Measurements from ENCODE around the gene PDE1A.
"Not testable (repeated sequence)": the region's sequence is repeated elsewhere in the genome, so short reads cannot be mapped to it uniquely, and the experiment has no call there.

PDE1A gene

GRCh38 chr2:182300608-182301007, 126.2 kb downstream of the PDE1A start:
- Histone ChIP-seq H3K27me3 (ENCODE audit: control insufficient read depth in 2 of 2, insufficient read depth in 2 of 2, low read length in 2 of 2) (no peaks in the 10 kb centered on the region), H3K27ac (ENCODE audit: low read depth in 2 of 2, low read length in 2 of 2) (no peak overlapping the region), H3K9me3 (ENCODE audit: control insufficient read depth in 2 of 2, low read length in 2 of 2) (no peaks in the 10 kb centered on the region), H3K4me3 (ENCODE audit: low read length in 2 of 2) (no peak overlapping the region), H3K4me1 (ENCODE audit: control insufficient read depth in 2 of 2, insufficient read depth in 2 of 2, low read length in 2 of 2) (no peaks in the 10 kb centered on the region), H3K9ac (ENCODE audit: low read depth in 1 of 2, low read length in 2 of 2) (no peak overlapping the region), H3K36me3 (ENCODE audit: control insufficient read depth in 2 of 2, insufficient read depth in 2 of 2, low read length in 2 of 2) (no peaks in the 10 kb centered on the region)

DNA sequence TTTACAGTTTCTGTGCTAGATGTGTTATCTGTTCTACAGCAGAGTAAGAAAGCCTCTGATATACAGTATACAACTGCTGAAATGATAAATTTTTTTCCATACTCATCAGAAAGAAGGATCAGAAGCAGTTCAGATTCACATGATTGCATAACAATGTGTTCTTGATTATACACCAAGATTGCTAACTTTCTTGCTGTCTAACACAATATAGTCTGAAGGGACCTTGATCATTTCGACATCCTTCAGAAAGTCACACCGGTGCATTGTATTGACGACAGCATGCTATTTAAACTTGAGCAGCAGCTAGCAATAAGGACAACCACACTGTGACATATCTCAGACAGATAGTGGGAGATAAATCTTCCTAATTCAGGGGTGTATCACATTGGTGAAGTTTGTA, 127.2 kb downstream of the PDE1A start:
- Histone ChIP-seq H3K4me1 (ENCODE audit: control insufficient read depth in 2 of 2, insufficient read depth in 2 of 2, low read length in 2 of 2) (no peaks in the 10 kb centered on the region), H3K9me3 (ENCODE audit: control insufficient read depth in 2 of 2, low read length in 2 of 2) (no peaks in the 10 kb centered on the region), H3K9ac (ENCODE audit: low read depth in 1 of 2, low read length in 2 of 2) (no peak overlapping the region), H3K36me3 (ENCODE audit: control insufficient read depth in 2 of 2, insufficient read depth in 2 of 2, low read length in 2 of 2) (no peaks in the 10 kb centered on the region), H3K27ac (ENCODE audit: low read depth in 2 of 2, low read length in 2 of 2) (no peak overlapping the region), H3K27me3 (ENCODE audit: control insufficient read depth in 2 of 2, insufficient read depth in 2 of 2, low read length in 2 of 2) (no peaks in the 10 kb centered on the region), H3K4me3 (ENCODE audit: low read length in 2 of 2) (no peak overlapping the region)

GRCh38 chr2:182298456-182298855, 128.4 kb downstream of the PDE1A start:
- Histone ChIP-seq H3K9ac (ENCODE audit: low read depth in 1 of 2, low read length in 2 of 2) (no peak overlapping the region), H3K4me1 (ENCODE audit: control insufficient read depth in 2 of 2, insufficient read depth in 2 of 2, low read length in 2 of 2) (no peaks in the 10 kb centered on the region), H3K27me3 (ENCODE audit: control insufficient read depth in 2 of 2, insufficient read depth in 2 of 2, low read length in 2 of 2) (no peaks in the 10 kb centered on the region), H3K27ac (ENCODE audit: low read depth in 2 of 2, low read length in 2 of 2) (no peak overlapping the region), H3K36me3 (ENCODE audit: control insufficient read depth in 2 of 2, insufficient read depth in 2 of 2, low read length in 2 of 2) (no peaks in the 10 kb centered on the region), H3K9me3 (ENCODE audit: control insufficient read depth in 2 of 2, low read length in 2 of 2) (no peaks in the 10 kb centered on the region), H3K4me3 (ENCODE audit: low read length in 2 of 2) (no peak overlapping the region)

DNA sequence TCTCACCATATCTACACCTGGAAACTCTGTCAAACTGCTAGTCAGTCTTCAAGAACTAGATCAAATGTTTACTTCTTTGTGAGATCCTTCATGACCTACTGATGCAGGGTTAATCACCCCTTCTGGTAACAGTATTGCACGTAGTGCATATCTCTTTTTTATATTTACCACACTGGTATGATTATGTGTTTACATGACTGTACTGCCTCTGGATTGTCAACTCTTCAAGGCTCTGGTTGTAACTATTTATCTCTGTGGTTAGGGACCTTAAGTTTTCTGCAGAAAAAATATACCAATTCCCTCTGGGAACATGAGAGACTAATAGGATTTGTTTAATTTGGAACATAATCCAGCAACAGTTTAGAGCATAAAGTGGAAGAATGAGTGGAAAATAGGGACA, 135.5 kb downstream of the PDE1A start:
- Histone ChIP-seq H3K27ac (ENCODE audit: low read depth in 2 of 2, low read length in 2 of 2) (no peak overlapping the region), H3K27me3 (ENCODE audit: control insufficient read depth in 2 of 2, insufficient read depth in 2 of 2, low read length in 2 of 2) (no peaks in the 10 kb centered on the region), H3K4me1 (ENCODE audit: control insufficient read depth in 2 of 2, insufficient read depth in 2 of 2, low read length in 2 of 2) (no peaks in the 10 kb centered on the region), H3K9me3 (ENCODE audit: control insufficient read depth in 2 of 2, low read length in 2 of 2) (no peaks in the 10 kb centered on the region), H3K4me3 (ENCODE audit: low read length in 2 of 2) (no peak overlapping the region), H3K9ac (ENCODE audit: low read depth in 1 of 2, low read length in 2 of 2) (no peak overlapping the region), H3K36me3 (ENCODE audit: control insufficient read depth in 2 of 2, insufficient read depth in 2 of 2, low read length in 2 of 2) (no peaks in the 10 kb centered on the region)

- no peaks in the 10 kb centered on the region for H3K27me3 ChIP-seq (ENCODE audit: control insufficient read depth in 2 of 2, insufficient read depth in 2 of 2, low read length in 2 of 2)
- no peaks in the 10 kb centered on the region for H3K4me1 ChIP-seq (ENCODE audit: control insufficient read depth in 2 of 2, insufficient read depth in 2 of 2, low read length in 2 of 2)
- no peak overlapping the region for H3K27ac ChIP-seq (ENCODE audit: low read depth in 2 of 2, low read length in 2 of 2)
- no peak overlapping the region for H3K9ac ChIP-seq (ENCODE audit: low read depth in 1 of 2, low read length in 2 of 2)
- no peak overlapping the region for H3K4me3 ChIP-seq (ENCODE audit: low read length in 2 of 2)
- no peaks in the 10 kb centered on the region for H3K36me3 ChIP-seq (ENCODE audit: control insufficient read depth in 2 of 2, insufficient read depth in 2 of 2, low read length in 2 of 2)
- H3K9me3 ChIP-seq (ENCODE audit: control insufficient read depth in 2 of 2, low read length in 2 of 2): no peaks in the 10 kb centered on the region
Measured at GRCh38 chr2:182283512-182283911, 143.3 kb downstream of the PDE1A start.

GRCh38 chr2:182281276-182281675, 145.6 kb downstream of the PDE1A start:
- Histone ChIP-seq H3K27me3 (ENCODE audit: control insufficient read depth in 2 of 2, insufficient read depth in 2 of 2, low read length in 2 of 2) (no peaks in the 10 kb centered on the region), H3K4me3 (ENCODE audit: low read length in 2 of 2) (no peak overlapping the region), H3K9ac (ENCODE audit: low read depth in 1 of 2, low read length in 2 of 2) (no peak overlapping the region), H3K36me3 (ENCODE audit: control insufficient read depth in 2 of 2, insufficient read depth in 2 of 2, low read length in 2 of 2) (no peaks in the 10 kb centered on the region), H3K9me3 (ENCODE audit: control insufficient read depth in 2 of 2, low read length in 2 of 2) (peaks cover 4 to 6% of the 10 kb centered on the region in 2 donors), H3K27ac (ENCODE audit: low read depth in 2 of 2, low read length in 2 of 2) (no peak overlapping the region), H3K4me1 (ENCODE audit: control insufficient read depth in 2 of 2, insufficient read depth in 2 of 2, low read length in 2 of 2) (no peaks in the 10 kb centered on the region)

DNA sequence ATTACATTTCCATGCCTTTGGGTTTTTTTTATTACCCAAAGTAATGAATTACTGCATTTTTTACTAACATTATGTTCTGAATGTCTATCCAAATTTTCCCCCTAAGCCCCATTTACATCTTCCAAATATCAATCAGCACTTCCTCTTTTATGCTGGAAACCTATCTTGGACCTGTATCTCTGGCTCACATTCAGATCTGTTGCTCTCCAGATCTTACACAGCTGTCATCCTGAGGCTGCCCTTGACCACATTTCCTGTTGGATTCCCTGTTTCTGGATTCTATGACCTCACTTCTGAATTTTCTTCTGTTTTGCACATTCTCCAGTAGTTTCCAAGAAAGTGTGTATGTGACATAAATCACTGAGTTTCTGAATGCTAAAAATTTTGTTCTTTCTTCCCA, 146.7 kb downstream of the PDE1A start:
- Histone ChIP-seq H3K9me3 (ENCODE audit: control insufficient read depth in 2 of 2, low read length in 2 of 2) (peaks cover 4 to 6% of the 10 kb centered on the region in 2 donors), H3K4me3 (ENCODE audit: low read length in 2 of 2) (no peak overlapping the region), H3K36me3 (ENCODE audit: control insufficient read depth in 2 of 2, insufficient read depth in 2 of 2, low read length in 2 of 2) (no peaks in the 10 kb centered on the region), H3K4me1 (ENCODE audit: control insufficient read depth in 2 of 2, insufficient read depth in 2 of 2, low read length in 2 of 2) (no peaks in the 10 kb centered on the region), H3K27me3 (ENCODE audit: control insufficient read depth in 2 of 2, insufficient read depth in 2 of 2, low read length in 2 of 2) (no peaks in the 10 kb centered on the region), H3K9ac (ENCODE audit: low read depth in 1 of 2, low read length in 2 of 2) (no peak overlapping the region), H3K27ac (ENCODE audit: low read depth in 2 of 2, low read length in 2 of 2) (no peak overlapping the region)

DNA sequence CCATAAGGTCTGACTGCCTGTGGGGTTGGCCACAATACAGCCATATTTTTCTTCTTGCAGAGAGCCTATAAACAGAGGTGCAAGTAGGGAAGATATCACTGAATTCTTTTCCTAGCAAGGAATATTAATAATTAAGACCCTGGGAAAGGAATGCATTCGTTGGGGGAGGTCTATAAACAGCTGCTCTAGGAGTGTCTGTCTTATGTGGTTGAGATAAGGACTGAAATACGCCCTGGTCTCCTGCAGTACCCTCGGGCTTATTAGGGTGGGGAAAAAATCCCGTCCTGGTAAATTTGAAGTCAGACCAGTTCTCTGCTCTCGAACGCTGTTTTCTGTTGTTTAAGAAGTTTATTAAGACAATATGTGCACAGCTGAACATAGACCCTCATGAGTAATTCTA, 150.2 kb downstream of the PDE1A start:
- not testable (repeated sequence) for H3K9me3 ChIP-seq (ENCODE audit: control insufficient read depth in 2 of 2, low read length in 2 of 2); H3K27ac ChIP-seq (ENCODE audit: low read depth in 2 of 2, low read length in 2 of 2); H3K27me3 ChIP-seq (ENCODE audit: control insufficient read depth in 2 of 2, insufficient read depth in 2 of 2, low read length in 2 of 2); H3K36me3 ChIP-seq (ENCODE audit: control insufficient read depth in 2 of 2, insufficient read depth in 2 of 2, low read length in 2 of 2); H3K9ac ChIP-seq (ENCODE audit: low read depth in 1 of 2, low read length in 2 of 2); H3K4me1 ChIP-seq (ENCODE audit: control insufficient read depth in 2 of 2, insufficient read depth in 2 of 2, low read length in 2 of 2); H3K4me3 ChIP-seq (ENCODE audit: low read length in 2 of 2)

- no peak overlapping the region for H3K27ac ChIP-seq (ENCODE audit: low read depth in 2 of 2, low read length in 2 of 2)
- no peaks in the 10 kb centered on the region for H3K36me3 ChIP-seq (ENCODE audit: control insufficient read depth in 2 of 2, insufficient read depth in 2 of 2, low read length in 2 of 2)
- no peaks in the 10 kb centered on the region for H3K4me1 ChIP-seq (ENCODE audit: control insufficient read depth in 2 of 2, insufficient read depth in 2 of 2, low read length in 2 of 2)
- H3K9me3 ChIP-seq (ENCODE audit: control insufficient read depth in 2 of 2, low read length in 2 of 2): no peaks in the 10 kb centered on the region
- no peaks in the 10 kb centered on the region for H3K27me3 ChIP-seq (ENCODE audit: control insufficient read depth in 2 of 2, insufficient read depth in 2 of 2, low read length in 2 of 2)
- no peak overlapping the region for H3K4me3 ChIP-seq (ENCODE audit: low read length in 2 of 2)
- no peak overlapping the region for H3K9ac ChIP-seq (ENCODE audit: low read depth in 1 of 2, low read length in 2 of 2)
Measured at GRCh38 chr2:182267971-182268370, 158.9 kb downstream of the PDE1A start.

- no peaks in the 10 kb centered on the region for H3K27me3 ChIP-seq (ENCODE audit: control insufficient read depth in 2 of 2, insufficient read depth in 2 of 2, low read length in 2 of 2)
- H3K9ac ChIP-seq (ENCODE audit: low read depth in 1 of 2, low read length in 2 of 2): no peak overlapping the region
- H3K27ac ChIP-seq (ENCODE audit: low read depth in 2 of 2, low read length in 2 of 2): no peak overlapping the region
- no peaks in the 10 kb centered on the region for H3K36me3 ChIP-seq (ENCODE audit: control insufficient read depth in 2 of 2, insufficient read depth in 2 of 2, low read length in 2 of 2)
- H3K4me3 ChIP-seq (ENCODE audit: low read length in 2 of 2): no peak overlapping the region
- H3K4me1 ChIP-seq (ENCODE audit: control insufficient read depth in 2 of 2, insufficient read depth in 2 of 2, low read length in 2 of 2): no peaks in the 10 kb centered on the region
- H3K9me3 ChIP-seq (ENCODE audit: control insufficient read depth in 2 of 2, low read length in 2 of 2): no peaks in the 10 kb centered on the region
Measured at GRCh38 chr2:182266909-182267308, 159.9 kb downstream of the PDE1A start.

GRCh38 chr2:182265718-182266117, 161.1 kb downstream of the PDE1A start:
- no peaks in the 10 kb centered on the region for H3K4me1 ChIP-seq (ENCODE audit: control insufficient read depth in 2 of 2, insufficient read depth in 2 of 2, low read length in 2 of 2)

More at GRCh38 chr2:182265718-182266117, 161.1 kb downstream of the PDE1A start:
- H3K36me3 ChIP-seq (ENCODE audit: control insufficient read depth in 2 of 2, insufficient read depth in 2 of 2, low read length in 2 of 2): no peaks in the 10 kb centered on the region
- no peaks in the 10 kb centered on the region for H3K9me3 ChIP-seq (ENCODE audit: control insufficient read depth in 2 of 2, low read length in 2 of 2)
- H3K4me3 ChIP-seq (ENCODE audit: low read length in 2 of 2): no peak overlapping the region
- H3K9ac ChIP-seq (ENCODE audit: low read depth in 1 of 2, low read length in 2 of 2): no peak overlapping the region
- no peak overlapping the region for H3K27ac ChIP-seq (ENCODE audit: low read depth in 2 of 2, low read length in 2 of 2)
- no peaks in the 10 kb centered on the region for H3K27me3 ChIP-seq (ENCODE audit: control insufficient read depth in 2 of 2, insufficient read depth in 2 of 2, low read length in 2 of 2)
